ENCODE measurements around the gene TNS1.

Gene TNS1

GRCh38 chr2:217937446-217937845 is 65.3 kb downstream of the TNS1 start:
- Histone ChIP-seq H4K20me1 (ENCODE audit: insufficient read depth, low read length, poor library complexity, severe bottlenecking) (no peaks in the 10 kb centered on the region), H3K36me3 (ENCODE audit: insufficient read depth, low read length) (no peaks in the 10 kb centered on the region), H3F3A (ENCODE audit: low read depth) (no peaks in the 10 kb centered on the region), H3K4me2 (ENCODE audit: low read depth, low read length, poor library complexity, severe bottlenecking) (peak overlapping the region; percentile 6), H3K9me3 (ENCODE audit: insufficient read depth, low read depth, low read length) (no peaks in the 10 kb centered on the region), H3K79me2 (ENCODE audit: insufficient read depth, low read length) (no peaks in the 10 kb centered on the region), H3K9me2 (replicated peaks; ENCODE audit: low read depth, low read length) (no peaks in the 10 kb centered on the region), H3K4me3 (ENCODE audit: low read length, poor library complexity, severe bottlenecking) (no peak overlapping the region), H2AFZ (ENCODE audit: low read length) (no peak overlapping the region), H3K9ac (ENCODE audit: low read depth, low read length, poor library complexity, severe bottlenecking) (no peak overlapping the region), H3K4me1 (ENCODE audit: insufficient read depth, low read length, poor library complexity, severe bottlenecking) (peaks cover 19% of the 10 kb centered on the region), H3K27me3 (ENCODE audit: insufficient read depth, low read length, poor library complexity, severe bottlenecking) (no peaks in the 10 kb centered on the region)
- TF ChIP-seq, protein P1, sequence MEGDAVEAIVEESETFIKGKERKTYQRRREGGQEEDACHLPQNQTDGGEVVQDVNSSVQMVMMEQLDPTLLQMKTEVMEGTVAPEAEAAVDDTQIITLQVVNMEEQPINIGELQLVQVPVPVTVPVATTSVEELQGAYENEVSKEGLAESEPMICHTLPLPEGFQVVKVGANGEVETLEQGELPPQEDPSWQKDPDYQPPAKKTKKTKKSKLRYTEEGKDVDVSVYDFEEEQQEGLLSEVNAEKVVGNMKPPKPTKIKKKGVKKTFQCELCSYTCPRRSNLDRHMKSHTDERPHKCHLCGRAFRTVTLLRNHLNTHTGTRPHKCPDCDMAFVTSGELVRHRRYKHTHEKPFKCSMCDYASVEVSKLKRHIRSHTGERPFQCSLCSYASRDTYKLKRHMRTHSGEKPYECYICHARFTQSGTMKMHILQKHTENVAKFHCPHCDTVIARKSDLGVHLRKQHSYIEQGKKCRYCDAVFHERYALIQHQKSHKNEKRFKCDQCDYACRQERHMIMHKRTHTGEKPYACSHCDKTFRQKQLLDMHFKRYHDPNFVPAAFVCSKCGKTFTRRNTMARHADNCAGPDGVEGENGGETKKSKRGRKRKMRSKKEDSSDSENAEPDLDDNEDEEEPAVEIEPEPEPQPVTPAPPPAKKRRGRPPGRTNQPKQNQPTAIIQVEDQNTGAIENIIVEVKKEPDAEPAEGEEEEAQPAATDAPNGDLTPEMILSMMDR (conservative IDR thresholded peaks at IDR 0.05; ENCODE audit: low read length): no peak
- no peak for TF ChIP-seq EZH2phosphoT487 (IDR thresholded peaks at IDR 0.05; ENCODE audit: borderline replicate concordance)

- H3K9me3 ChIP-seq (ENCODE audit: insufficient read depth, low read depth, low read length): no peaks in the 10 kb centered on the region
- no peaks in the 10 kb centered on the region for H4K20me1 ChIP-seq (ENCODE audit: insufficient read depth, low read length, poor library complexity, severe bottlenecking)
- peak overlapping the region; percentile 6 for H3K4me2 ChIP-seq (ENCODE audit: low read depth, low read length, poor library complexity, severe bottlenecking)
- no peaks in the 10 kb centered on the region for H3K9me2 ChIP-seq (replicated peaks; ENCODE audit: low read depth, low read length)
- H3K4me1 ChIP-seq (ENCODE audit: insufficient read depth, low read length, poor library complexity, severe bottlenecking): peaks cover 15% of the 10 kb centered on the region
- H3F3A ChIP-seq (ENCODE audit: low read depth): no peaks in the 10 kb centered on the region
- no peaks in the 10 kb centered on the region for H3K36me3 ChIP-seq (ENCODE audit: insufficient read depth, low read length)
- TF ChIP-seq, protein P1 (conservative IDR thresholded peaks at IDR 0.05; ENCODE audit: low read length): no peak
- TF ChIP-seq EZH2phosphoT487 (IDR thresholded peaks at IDR 0.05; ENCODE audit: borderline replicate concordance): no peak
- H3K27me3 ChIP-seq (ENCODE audit: insufficient read depth, low read length, poor library complexity, severe bottlenecking): no peaks in the 10 kb centered on the region
- H2AFZ ChIP-seq (ENCODE audit: low read length): no peak overlapping the region
- no peak overlapping the region for H3K9ac ChIP-seq (ENCODE audit: low read depth, low read length, poor library complexity, severe bottlenecking)
- no peak overlapping the region for H3K4me3 ChIP-seq (ENCODE audit: low read length, poor library complexity, severe bottlenecking)
- no peaks in the 10 kb centered on the region for H3K79me2 ChIP-seq (ENCODE audit: insufficient read depth, low read length)
Measured at GRCh38 chr2:217936952-217937351, 65.8 kb downstream of the TNS1 start.

DNA sequence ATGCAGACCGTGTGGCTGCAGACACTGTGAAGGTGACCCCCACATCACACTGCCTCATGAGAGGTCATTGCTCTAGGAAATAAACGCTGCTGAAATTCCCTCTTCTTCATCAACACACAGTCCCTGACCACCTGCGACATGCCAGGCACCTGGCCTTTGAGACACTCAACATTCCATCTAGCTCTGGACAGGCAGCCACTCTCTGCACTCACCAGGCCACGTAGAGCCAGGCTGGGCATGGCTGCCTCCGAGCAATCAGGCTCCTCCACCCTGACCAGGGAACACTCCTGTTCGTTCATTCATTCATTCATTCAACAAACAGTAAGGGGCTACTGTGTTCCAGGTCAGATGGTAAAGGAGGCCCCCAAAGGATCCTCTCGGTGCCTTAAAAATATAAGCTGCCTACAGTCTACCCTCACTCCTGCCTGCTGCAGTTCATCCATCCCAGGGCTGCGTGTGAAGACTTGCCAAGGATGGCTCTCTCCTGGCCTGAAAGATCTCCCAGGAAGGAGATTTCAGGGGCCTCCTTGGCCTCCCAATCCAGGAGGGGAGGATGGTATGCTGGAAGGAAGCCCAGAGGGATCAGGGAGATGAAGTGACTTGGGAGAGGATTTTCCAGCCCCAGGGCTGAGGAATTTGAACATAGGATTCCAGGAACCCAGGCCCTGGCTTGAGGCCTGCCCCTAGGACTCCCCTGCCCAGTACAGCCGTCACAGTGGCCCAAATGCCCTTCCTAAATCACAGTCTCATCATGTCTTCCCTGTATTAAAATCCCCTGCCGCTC is 66.7 kb downstream of the TNS1 start:
- Histone ChIP-seq H3K4me3 (ENCODE audit: low read length, poor library complexity, severe bottlenecking) (no peak overlapping the region), H3K9me3 (ENCODE audit: insufficient read depth, low read depth, low read length) (no peaks in the 10 kb centered on the region), H3K27me3 (ENCODE audit: insufficient read depth, low read length, poor library complexity, severe bottlenecking) (no peaks in the 10 kb centered on the region), H2AFZ (ENCODE audit: low read length) (no peak overlapping the region), H3K4me1 (ENCODE audit: insufficient read depth, low read length, poor library complexity, severe bottlenecking) (peaks cover 6% of the 10 kb centered on the region), H3K79me2 (ENCODE audit: insufficient read depth, low read length) (no peaks in the 10 kb centered on the region), H3K4me2 (ENCODE audit: low read depth, low read length, poor library complexity, severe bottlenecking) (no peak overlapping the region), H3F3A (ENCODE audit: low read depth) (no peaks in the 10 kb centered on the region), H3K36me3 (ENCODE audit: insufficient read depth, low read length) (no peaks in the 10 kb centered on the region), H4K20me1 (ENCODE audit: insufficient read depth, low read length, poor library complexity, severe bottlenecking) (no peaks in the 10 kb centered on the region), H3K9me2 (replicated peaks; ENCODE audit: low read depth, low read length) (no peaks in the 10 kb centered on the region), H3K9ac (ENCODE audit: low read depth, low read length, poor library complexity, severe bottlenecking) (no peak overlapping the region)
- TF ChIP-seq, protein P1 (conservative IDR thresholded peaks at IDR 0.05; ENCODE audit: low read length): no peak
- TF ChIP-seq EZH2phosphoT487 (IDR thresholded peaks at IDR 0.05; ENCODE audit: borderline replicate concordance): no peak

Data from Loucy (cell line).